Measurements from ENCODE around the gene ERBB4. TPM values are rescaled to one million over a fixed set of nuclear protein-coding genes. Genes with fewer than 3 reads are reported as not detected.
A peak's percentile ranks its signal among the peaks of the same experiment; 100 is the strongest.
"Not testable (repeated sequence)": the region's sequence is repeated elsewhere in the genome, so short reads cannot be mapped to it uniquely, and the experiment has no call there.

ERBB4 gene
- total RNA-seq, 1 donor, result 5.8 TPM

DNA sequence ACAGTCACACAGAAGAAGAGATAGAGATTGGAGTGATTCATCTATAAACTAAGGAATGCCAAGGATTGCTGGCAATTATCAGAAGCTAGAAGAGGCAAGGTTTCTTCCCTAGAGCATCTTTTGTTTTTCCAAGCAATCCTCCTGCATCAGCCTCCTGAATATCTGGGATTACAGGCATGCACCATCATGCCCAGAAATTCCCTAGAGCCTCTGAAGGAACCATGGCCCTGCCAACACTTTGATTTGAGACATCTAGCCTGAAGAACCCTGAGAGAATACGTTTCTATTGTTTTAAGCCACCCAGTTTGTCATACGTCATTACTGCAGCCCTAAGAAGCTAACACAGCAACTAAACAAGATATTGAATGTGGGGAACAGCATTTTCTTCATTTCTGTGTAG, 525.0 kb downstream of the ERBB4 start:
- no peak overlapping the region for H3K4me3 ChIP-seq (ENCODE audit: low read depth, low read length)
- DNase-seq (ENCODE audit: low read depth), result peak; percentile 66
- TF ChIP-seq, protein P1, sequence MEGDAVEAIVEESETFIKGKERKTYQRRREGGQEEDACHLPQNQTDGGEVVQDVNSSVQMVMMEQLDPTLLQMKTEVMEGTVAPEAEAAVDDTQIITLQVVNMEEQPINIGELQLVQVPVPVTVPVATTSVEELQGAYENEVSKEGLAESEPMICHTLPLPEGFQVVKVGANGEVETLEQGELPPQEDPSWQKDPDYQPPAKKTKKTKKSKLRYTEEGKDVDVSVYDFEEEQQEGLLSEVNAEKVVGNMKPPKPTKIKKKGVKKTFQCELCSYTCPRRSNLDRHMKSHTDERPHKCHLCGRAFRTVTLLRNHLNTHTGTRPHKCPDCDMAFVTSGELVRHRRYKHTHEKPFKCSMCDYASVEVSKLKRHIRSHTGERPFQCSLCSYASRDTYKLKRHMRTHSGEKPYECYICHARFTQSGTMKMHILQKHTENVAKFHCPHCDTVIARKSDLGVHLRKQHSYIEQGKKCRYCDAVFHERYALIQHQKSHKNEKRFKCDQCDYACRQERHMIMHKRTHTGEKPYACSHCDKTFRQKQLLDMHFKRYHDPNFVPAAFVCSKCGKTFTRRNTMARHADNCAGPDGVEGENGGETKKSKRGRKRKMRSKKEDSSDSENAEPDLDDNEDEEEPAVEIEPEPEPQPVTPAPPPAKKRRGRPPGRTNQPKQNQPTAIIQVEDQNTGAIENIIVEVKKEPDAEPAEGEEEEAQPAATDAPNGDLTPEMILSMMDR (IDR thresholded peaks at IDR 0.05; ENCODE audit: insufficient read depth, low read length), result no peak

DNA sequence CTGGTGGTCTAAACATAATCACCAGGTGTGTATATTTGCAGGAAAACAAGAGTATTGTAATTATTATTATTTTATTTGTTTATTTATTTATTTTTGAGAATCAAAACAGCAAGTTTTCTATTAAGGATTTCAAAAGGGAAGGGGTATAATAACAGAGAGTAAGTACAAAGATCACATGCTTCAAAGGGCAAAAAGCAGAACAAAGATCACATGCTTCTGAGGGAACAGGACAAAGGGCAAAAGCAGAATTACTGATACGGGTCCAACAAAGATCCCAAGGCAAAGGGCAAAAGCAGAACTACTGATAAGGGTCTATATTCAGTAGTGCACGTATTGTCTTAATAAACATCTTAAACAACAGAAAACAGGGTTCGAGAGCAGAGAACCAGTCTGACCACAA, 528.3 kb downstream of the ERBB4 start:
- not testable (repeated sequence) for H3K4me3 ChIP-seq (ENCODE audit: low read depth, low read length); DNase-seq (ENCODE audit: low read depth)

DNA sequence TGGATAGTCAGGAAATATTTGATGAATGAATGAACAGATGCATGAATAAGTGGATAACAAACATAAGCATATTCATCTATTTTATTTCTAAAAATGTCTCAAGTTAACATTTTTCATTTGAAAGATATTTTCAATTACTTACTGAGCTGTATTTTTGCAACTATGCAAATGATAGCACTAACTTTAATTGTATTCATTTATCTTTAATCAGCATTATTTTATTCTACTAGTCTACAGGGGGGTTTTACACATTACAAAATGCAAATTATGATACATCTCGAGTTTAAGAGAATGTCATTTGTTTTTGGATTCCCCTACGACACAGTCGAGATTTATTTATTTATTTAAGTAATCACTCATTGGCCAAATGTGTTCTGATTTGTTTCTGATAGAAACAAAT, 530.6 kb downstream of the ERBB4 start:
- TF ChIP-seq, protein P1 (IDR thresholded peaks at IDR 0.05; ENCODE audit: insufficient read depth, low read length), result no peak
- no peak for DNase-seq (ENCODE audit: low read depth)
- no peak overlapping the region for H3K4me3 ChIP-seq (ENCODE audit: low read depth, low read length)

DNA sequence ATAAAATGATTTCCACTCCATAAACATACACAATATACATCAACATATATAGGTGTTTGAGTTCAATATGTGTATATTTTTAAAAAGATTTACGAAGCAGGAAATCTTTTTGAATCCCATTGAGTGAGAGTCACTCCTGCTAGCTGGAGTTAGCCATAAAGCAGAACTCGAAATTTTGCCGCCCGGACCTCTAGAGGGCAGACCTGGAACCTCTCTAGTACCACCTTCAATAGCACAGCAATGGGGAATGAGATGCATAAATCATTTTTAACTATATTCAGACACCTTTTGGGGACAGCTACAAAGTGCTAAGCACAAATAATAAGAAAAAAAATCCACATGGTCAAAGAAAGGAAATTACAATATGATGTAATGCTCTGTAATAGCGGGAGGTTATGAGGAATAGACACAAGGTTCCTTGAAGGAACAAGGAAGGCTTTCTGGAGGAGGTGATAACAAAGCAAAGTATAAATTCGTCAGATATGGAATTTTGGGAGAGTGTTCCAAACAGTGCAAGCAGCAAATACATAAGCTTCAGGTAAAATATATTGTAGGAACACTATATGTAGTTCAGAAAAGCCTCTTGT, 533.4 kb downstream of the ERBB4 start:
- DNase-seq (ENCODE audit: low read depth), result peak; percentile 60
- H3K4me3 ChIP-seq (ENCODE audit: low read depth, low read length), result no peak overlapping the region
- TF ChIP-seq, protein P1 (IDR thresholded peaks at IDR 0.05; ENCODE audit: insufficient read depth, low read length), result peak; percentile 76

DNA sequence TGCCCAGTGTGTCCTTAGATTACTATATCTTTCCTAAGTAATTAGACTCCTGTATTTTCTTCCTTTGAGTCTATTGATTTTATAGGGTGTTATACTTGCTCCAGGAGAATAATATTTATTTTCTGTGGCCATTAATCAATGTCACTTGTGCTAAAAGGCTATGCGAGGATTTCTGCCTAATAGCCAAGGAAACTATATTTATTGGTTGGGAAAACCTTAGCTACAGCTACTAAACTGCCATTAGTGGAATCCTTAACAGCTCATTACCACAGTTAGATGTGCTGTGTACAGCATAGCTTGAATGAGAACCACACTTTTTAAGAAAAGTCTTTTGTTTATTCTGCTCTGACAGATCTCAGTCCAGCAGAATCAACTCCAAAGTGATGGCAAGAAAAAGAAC, 537.3 kb downstream of the ERBB4 start:
- DNase-seq (ENCODE audit: low read depth), result no peak
- TF ChIP-seq, protein P1 (IDR thresholded peaks at IDR 0.05; ENCODE audit: insufficient read depth, low read length), result no peak
- no peak overlapping the region for H3K4me3 ChIP-seq (ENCODE audit: low read depth, low read length)

DNA sequence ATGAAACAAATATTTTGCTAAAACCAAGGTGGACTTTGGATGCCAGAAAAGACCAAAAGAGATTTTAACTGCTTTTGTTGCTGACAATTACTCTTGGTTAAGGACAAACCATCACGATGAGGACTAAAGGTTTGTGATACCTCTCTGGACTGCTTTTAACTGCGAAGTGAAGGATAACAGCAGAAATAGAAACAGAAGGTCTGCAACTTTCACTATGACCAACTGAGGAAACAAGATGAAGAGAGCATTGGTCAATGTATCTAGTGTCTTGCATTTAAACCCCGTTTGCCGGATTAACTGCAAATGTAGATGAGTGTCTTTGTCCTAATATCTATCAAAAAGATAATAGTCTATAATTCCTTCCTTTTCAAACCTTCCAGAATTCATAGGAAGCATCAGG, 541.7 kb downstream of the ERBB4 start:
- TF ChIP-seq, protein P1 (IDR thresholded peaks at IDR 0.05; ENCODE audit: insufficient read depth, low read length), result no peak
- DNase-seq (ENCODE audit: low read depth), result no peak
- no peak overlapping the region for H3K4me3 ChIP-seq (ENCODE audit: low read depth, low read length)

DNA sequence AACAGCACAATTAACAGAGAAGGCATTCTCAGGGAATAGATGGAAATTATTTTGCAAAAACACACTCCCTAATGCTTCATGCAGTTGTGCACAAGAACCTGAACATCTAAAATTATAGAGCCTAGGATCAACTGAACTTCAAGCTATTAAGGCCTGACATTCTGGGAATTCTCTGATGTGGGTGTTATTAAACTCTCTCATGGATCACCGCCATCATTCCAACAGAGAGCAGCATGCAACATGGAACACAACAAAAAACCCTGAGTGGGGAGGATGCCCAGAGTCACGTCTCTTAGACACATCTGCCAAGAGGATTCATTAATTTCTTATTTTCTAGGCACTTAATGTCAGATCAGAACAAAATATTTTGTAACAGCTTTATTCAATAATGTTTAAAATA, 543.8 kb downstream of the ERBB4 start:
- no peak overlapping the region for H3K4me3 ChIP-seq (ENCODE audit: low read depth, low read length)
- DNase-seq (ENCODE audit: low read depth), result no peak
- TF ChIP-seq, protein P1 (IDR thresholded peaks at IDR 0.05; ENCODE audit: insufficient read depth, low read length), result no peak

Measured in fibroblast of the aortic adventitia (primary cell).